Loucy (cell line): ENCODE measurements around the gene TBC1D22A.

Experiments
- H2AFZ ChIP-seq: fragments of 200-600 bp; sonication (generic); 2 replicates; pipeline ENCODE4 v1.6.0; 2016; ENCODE audit warnings: antibody characterized with exemption, mild to moderate bottlenecking, low read length, moderate library complexity
- H3F3A ChIP-seq: fragments of 200-600 bp; 2 replicates; pipeline ENCODE4 v1.6.0; 2016; ENCODE audit warnings: antibody characterized with exemption, low read depth, mild to moderate bottlenecking
- H3K27me3 ChIP-seq: fragments of 200-600 bp; sonication (generic); 2 replicates; pipeline ENCODE4 v1.6.1; 2014; ENCODE audit warnings: low read length, mild to moderate bottlenecking; ENCODE audit not compliant: insufficient read depth, poor library complexity, severe bottlenecking
- H3K36me3 ChIP-seq: fragments of 200-600 bp; sonication (generic); 2 replicates; pipeline ENCODE4 v1.6.1; 2016; ENCODE audit warnings: low read length; ENCODE audit not compliant: insufficient read depth
- H3K4me1 ChIP-seq: fragments of 200-600 bp; sonication (generic); 2 replicates; pipeline ENCODE4 v1.5.1; 2014; ENCODE audit warnings: low read length, mild to moderate bottlenecking; ENCODE audit not compliant: insufficient read depth, poor library complexity, severe bottlenecking
- H3K4me2 ChIP-seq: fragments of 200-600 bp; sonication (generic); 2 replicates; pipeline ENCODE4 v1.6.0; 2014; ENCODE audit warnings: antibody characterized with exemption, low read length, low read depth, mild to moderate bottlenecking; ENCODE audit not compliant: poor library complexity, severe bottlenecking
- H3K4me3 ChIP-seq: fragments of 200-600 bp; sonication (generic); 2 replicates; pipeline ENCODE4 v1.5.1; 2014; ENCODE audit warnings: low read length, mild to moderate bottlenecking, mixed read lengths; ENCODE audit not compliant: poor library complexity, severe bottlenecking
- H3K79me2 ChIP-seq: fragments of 200-600 bp; sonication (generic); 2 replicates; pipeline ENCODE4 v1.6.1; 2014; ENCODE audit warnings: low read length; ENCODE audit not compliant: insufficient read depth
- H3K9ac ChIP-seq: fragments of 200-600 bp; sonication (generic); 2 replicates; pipeline ENCODE4 v1.6.0; 2014; ENCODE audit warnings: mild to moderate bottlenecking, low read depth, low read length, moderate library complexity; ENCODE audit not compliant: poor library complexity, severe bottlenecking
- H3K9me2 ChIP-seq: fragments of 200-600 bp; sonication (generic); replicated peaks from 2 replicates; pipeline ENCODE4 v1.6.1; 2016; ENCODE audit warnings: low read depth, low read length, mixed read lengths
- H3K9me3 ChIP-seq: fragments of 200-600 bp; sonication (generic); 2 replicates; pipeline ENCODE4 v1.6.1; 2014; ENCODE audit warnings: mild to moderate bottlenecking, antibody characterized with exemption, low read length, low read depth; ENCODE audit not compliant: insufficient read depth
- H4K20me1 ChIP-seq: fragments of 200-600 bp; sonication (generic); 2 replicates; pipeline ENCODE4 v1.6.0; 2014; ENCODE audit warnings: antibody characterized with exemption, low read length, mild to moderate bottlenecking; ENCODE audit not compliant: insufficient read depth, poor library complexity, severe bottlenecking
- EZH2phosphoT487 ChIP-seq: fragments of 200-600 bp; IDR thresholded peaks from 2 replicates; pipeline ENCODE4 v1.6.1; 2018; ENCODE audit warnings: antibody characterized with exemption, mild to moderate bottlenecking, moderate library complexity, borderline replicate concordance
- TF ChIP-seq, protein P1 (sequence below): fragments of 200-600 bp; sonication (generic); conservative IDR thresholded peaks from 2 replicates; pipeline ENCODE4 v1.5.1; 2014; ENCODE audit warnings: mild to moderate bottlenecking, antibody characterized with exemption, low read length

TBC1D22A gene

DNA sequence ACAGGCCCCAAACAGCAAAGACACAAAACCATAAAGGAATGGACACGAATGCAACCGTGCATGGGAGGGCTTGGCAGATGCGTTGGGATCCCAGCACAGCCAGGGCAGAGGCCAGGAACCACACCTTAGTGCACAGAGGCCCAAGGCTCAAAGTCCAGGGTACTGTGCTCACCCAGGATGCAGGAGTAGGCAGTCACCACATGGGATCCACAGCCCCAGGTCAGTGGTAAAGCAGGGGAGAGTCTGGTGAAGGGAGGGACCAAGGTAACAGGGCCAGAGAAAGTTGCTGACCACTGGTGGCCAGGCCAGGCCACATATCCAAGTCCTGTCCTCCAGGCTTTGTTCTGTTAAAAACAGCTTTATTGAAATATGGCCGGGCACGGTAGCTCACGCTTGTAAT, 17.9 kb upstream of the TBC1D22A start:
- Histone ChIP-seq H3K4me2 (no peak overlapping the region), H4K20me1 (no peaks in the 10 kb centered on the region), H3K27me3 (no peaks in the 10 kb centered on the region), H3K9me3 (no peaks in the 10 kb centered on the region; the same call in 1 of the 2 replicates), H3F3A (no peaks in the 10 kb centered on the region), H3K9me2 (no peaks in the 10 kb centered on the region), H3K79me2 (no peaks in the 10 kb centered on the region), H3K4me1 (peaks cover 9% of the 10 kb centered on the region), H3K9ac (no peak overlapping the region), H3K36me3 (no peaks in the 10 kb centered on the region), H3K4me3 (no peak overlapping the region), H2AFZ (no peak overlapping the region)
- TF ChIP-seq, protein P1, sequence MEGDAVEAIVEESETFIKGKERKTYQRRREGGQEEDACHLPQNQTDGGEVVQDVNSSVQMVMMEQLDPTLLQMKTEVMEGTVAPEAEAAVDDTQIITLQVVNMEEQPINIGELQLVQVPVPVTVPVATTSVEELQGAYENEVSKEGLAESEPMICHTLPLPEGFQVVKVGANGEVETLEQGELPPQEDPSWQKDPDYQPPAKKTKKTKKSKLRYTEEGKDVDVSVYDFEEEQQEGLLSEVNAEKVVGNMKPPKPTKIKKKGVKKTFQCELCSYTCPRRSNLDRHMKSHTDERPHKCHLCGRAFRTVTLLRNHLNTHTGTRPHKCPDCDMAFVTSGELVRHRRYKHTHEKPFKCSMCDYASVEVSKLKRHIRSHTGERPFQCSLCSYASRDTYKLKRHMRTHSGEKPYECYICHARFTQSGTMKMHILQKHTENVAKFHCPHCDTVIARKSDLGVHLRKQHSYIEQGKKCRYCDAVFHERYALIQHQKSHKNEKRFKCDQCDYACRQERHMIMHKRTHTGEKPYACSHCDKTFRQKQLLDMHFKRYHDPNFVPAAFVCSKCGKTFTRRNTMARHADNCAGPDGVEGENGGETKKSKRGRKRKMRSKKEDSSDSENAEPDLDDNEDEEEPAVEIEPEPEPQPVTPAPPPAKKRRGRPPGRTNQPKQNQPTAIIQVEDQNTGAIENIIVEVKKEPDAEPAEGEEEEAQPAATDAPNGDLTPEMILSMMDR: no peak
- no peak for TF ChIP-seq EZH2phosphoT487

DNA sequence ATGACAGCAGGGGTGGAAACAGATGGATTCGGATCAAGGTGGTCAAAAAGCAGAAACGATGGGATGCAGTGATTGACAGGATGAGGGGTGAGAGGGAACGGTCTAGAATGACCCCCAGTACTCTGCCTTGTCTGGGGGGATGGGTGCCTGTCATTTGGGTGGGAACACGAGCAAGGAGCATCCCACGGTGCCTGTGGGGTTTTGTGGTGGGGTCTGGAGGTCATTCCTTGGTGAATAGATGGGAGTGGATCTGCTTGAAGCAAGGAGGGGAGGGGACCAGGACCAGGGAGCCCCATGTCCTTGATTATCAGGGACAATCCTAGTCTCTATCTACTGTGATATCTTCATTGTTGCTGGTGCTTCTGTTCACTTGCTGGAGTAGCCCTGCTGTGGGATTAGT, 16.3 kb upstream of the TBC1D22A start:
- Histone ChIP-seq H3K4me1 (peaks cover 16% of the 10 kb centered on the region), H3K9me2 (no peaks in the 10 kb centered on the region), H4K20me1 (no peaks in the 10 kb centered on the region), H3K27me3 (no peaks in the 10 kb centered on the region), H3K36me3 (no peaks in the 10 kb centered on the region), H3F3A (no peaks in the 10 kb centered on the region), H3K4me3 (no peak overlapping the region), H3K9me3 (no peaks in the 10 kb centered on the region; the same call in 1 of the 2 replicates), H3K4me2 (no peak overlapping the region), H3K79me2 (no peaks in the 10 kb centered on the region), H3K9ac (no peak overlapping the region), H2AFZ (no peak overlapping the region)
- TF ChIP-seq, protein P1: no peak
- TF ChIP-seq EZH2phosphoT487: no peak

DNA sequence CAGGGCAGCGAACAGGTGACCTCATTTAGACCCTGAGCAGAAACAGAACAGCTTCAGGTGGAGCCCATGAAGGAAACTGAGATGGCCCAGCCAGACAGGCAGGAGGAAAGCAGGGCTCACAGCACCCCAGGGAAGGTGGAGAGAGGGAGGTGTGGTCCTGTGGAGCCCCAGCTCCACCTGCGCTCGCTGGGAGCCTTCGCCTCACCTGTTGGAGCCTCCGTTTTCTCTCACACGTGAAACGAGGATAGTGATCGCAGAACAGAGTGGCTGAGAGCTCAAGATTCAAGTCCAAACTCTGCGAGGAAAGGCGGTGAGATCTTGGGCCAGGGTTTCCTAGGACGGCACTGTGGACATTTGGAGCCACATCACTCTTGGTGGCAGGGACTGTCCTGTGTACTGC, 15.8 kb upstream of the TBC1D22A start:
- Histone ChIP-seq H3K9me2 (no peaks in the 10 kb centered on the region), H3K4me1 (peaks cover 16% of the 10 kb centered on the region), H3K79me2 (no peaks in the 10 kb centered on the region), H4K20me1 (no peaks in the 10 kb centered on the region), H3K36me3 (no peaks in the 10 kb centered on the region), H3K4me2 (no peak overlapping the region), H3K9ac (no peak overlapping the region), H3K4me3 (no peak overlapping the region), H3F3A (no peaks in the 10 kb centered on the region), H2AFZ (no peak overlapping the region), H3K27me3 (no peaks in the 10 kb centered on the region), H3K9me3 (no peaks in the 10 kb centered on the region; the same call in 1 of the 2 replicates)
- TF ChIP-seq, protein P1: no peak
- TF ChIP-seq EZH2phosphoT487: no peak
